A673 (cell line): ENCODE results near the gene PTPN1. TPM values are rescaled to one million over a fixed set of nuclear protein-coding genes. Genes with fewer than 3 reads are reported as not detected.

ENCODE experiments used
- BruUV-seq: library from RNA; stranded (reverse); fragments of 400-500 nt; replicated peaks from 2 replicates; lab custom pipeline; 2021; lab: Mats Ljungman, UMichigan
- CTCF ChIA-PET: fragments of 300-600 bp; sonication (Branson Sonifier 250); formaldehyde crosslinking; loops from one replicate; lab custom pipeline; 2022; ENCODE audit warnings: antibody characterized with exemption; lab: Charles Lee
- POLR2A ChIA-PET: fragments of 300-600 bp; sonication (Branson Sonifier 250); formaldehyde crosslinking; loops from one replicate; lab custom pipeline; 2022; ENCODE audit warnings: antibody characterized with exemption; ENCODE audit not compliant: low non-redundant PET; lab: Charles Lee
- DNase-seq: peaks from one replicate; pipeline ENCODE4 v3.0.0-alpha.2; 2015; ENCODE audit warnings: low spot score
- H3K27ac ChIP-seq: fragments of 200-600 bp; sonication (generic); 2 replicates; pipeline ENCODE4 v1.5.1; 2016; ENCODE audit warnings: mixed run types, low read depth, mild to moderate bottlenecking, mixed read lengths, antibody characterized with exemption, low read length; ENCODE audit not compliant: poor library complexity, severe bottlenecking
- H3K27me3 ChIP-seq: fragments of 200-600 bp; sonication (generic); replicated peaks from 2 replicates; pipeline ENCODE4 v1.6.1; 2017; ENCODE audit warnings: mixed run types, low read depth, mild to moderate bottlenecking, mixed read lengths, antibody characterized with exemption, low read length; ENCODE audit not compliant: insufficient read depth, poor library complexity
- H3K36me3 ChIP-seq: fragments of 200-600 bp; sonication (generic); 2 replicates; pipeline ENCODE4 v1.6.1; 2016; ENCODE audit warnings: mixed run types, mild to moderate bottlenecking, mixed read lengths, antibody characterized with exemption, low read length; ENCODE audit not compliant: insufficient read depth, poor library complexity, severe bottlenecking
- H3K4me1 ChIP-seq: fragments of 200-600 bp; sonication (generic); 2 replicates; pipeline ENCODE4 v1.6.1; 2017; ENCODE audit warnings: mixed run types, mild to moderate bottlenecking, mixed read lengths, antibody characterized with exemption, low read length; ENCODE audit not compliant: insufficient read depth, poor library complexity, severe bottlenecking
- H3K4me3 ChIP-seq: fragments of 200-600 bp; sonication (generic); 2 replicates; pipeline ENCODE4 v1.5.1; 2016; ENCODE audit warnings: low read depth, mixed run types, mild to moderate bottlenecking, mixed read lengths, low read length; ENCODE audit not compliant: poor library complexity, severe bottlenecking
- H3K9me3 ChIP-seq: fragments of 200-600 bp; sonication (generic); 2 replicates; pipeline ENCODE4 v1.6.1; 2016; ENCODE audit warnings: mixed run types, low read depth, mild to moderate bottlenecking, mixed read lengths, antibody characterized with exemption, low read length; ENCODE audit not compliant: poor library complexity, severe bottlenecking
- CTCF ChIP-seq: fragments of 300-800, 200-600 bp; sonication (generic); conservative IDR thresholded peaks from 2 replicates; pipeline ENCODE4 v1.5.1; 2017; ENCODE audit warnings: low read depth, mild to moderate bottlenecking, antibody characterized with exemption, low read length, moderate library complexity, mixed read lengths
- EZH2 ChIP-seq: fragments of 200-600 bp; sonication (generic); IDR thresholded peaks from 2 replicates; pipeline ENCODE4 v1.6.1; 2017; ENCODE audit warnings: borderline replicate concordance, low read depth, mild to moderate bottlenecking, mixed read lengths, antibody characterized with exemption, low read length; ENCODE audit not compliant: poor library complexity, severe bottlenecking
- intact Hi-C: fragments of 100-400 bp; cut with micrococcal nuclease; formaldehyde crosslinking; loops from one replicate; pipeline ENCODE4 v1.10.0; 2022; ENCODE audit not compliant: unreplicated experiment
- total RNA-seq: library from RNA; stranded (reverse); gene quantifications from 2 replicates; pipeline ENCODE4 v1.2.3, GENCODE V29; 2021

Gene PTPN1
- total RNA-seq, 1 experiment from 2014 or later = 47.4 TPM

- H3K4me3 ChIP-seq = no peak overlapping the region
- H3K27me3 ChIP-seq = no peaks in the 10 kb centered on the region
- CTCF ChIA-PET = no interaction called here
- no peak for TF ChIP-seq EZH2
- TF ChIP-seq CTCF = no peak
- DNase-seq = no peak
- BruUV-seq = no TSS peak
- H3K27ac ChIP-seq = no peak overlapping the region
- H3K4me1 ChIP-seq = no peaks in the 10 kb centered on the region
- H3K9me3 ChIP-seq = peaks cover 3% of the 10 kb centered on the region
- intact Hi-C loops = no loop called here
- no peaks in the 10 kb centered on the region for H3K36me3 ChIP-seq
- POLR2A ChIA-PET = no interaction called here
Measured at GRCh38 chr20:50551288-50551687, 41.1 kb downstream of the PTPN1 start.

- no peak overlapping the region for H3K4me3 ChIP-seq
- no peak for DNase-seq
- intact Hi-C loops = no loop called here
- H3K36me3 ChIP-seq = no peaks in the 10 kb centered on the region
- TF ChIP-seq EZH2 (no peak), CTCF (no peak)
- no TSS peak for BruUV-seq
- H3K9me3 ChIP-seq = peaks cover 3% of the 10 kb centered on the region
- H3K27ac ChIP-seq = no peak overlapping the region
- H3K4me1 ChIP-seq = no peaks in the 10 kb centered on the region
- H3K27me3 ChIP-seq = no peaks in the 10 kb centered on the region
- CTCF ChIA-PET = no interaction called here
- POLR2A ChIA-PET = no interaction called here
Measured at GRCh38 chr20:50552979-50553378, 42.8 kb downstream of the PTPN1 start.

DNA sequence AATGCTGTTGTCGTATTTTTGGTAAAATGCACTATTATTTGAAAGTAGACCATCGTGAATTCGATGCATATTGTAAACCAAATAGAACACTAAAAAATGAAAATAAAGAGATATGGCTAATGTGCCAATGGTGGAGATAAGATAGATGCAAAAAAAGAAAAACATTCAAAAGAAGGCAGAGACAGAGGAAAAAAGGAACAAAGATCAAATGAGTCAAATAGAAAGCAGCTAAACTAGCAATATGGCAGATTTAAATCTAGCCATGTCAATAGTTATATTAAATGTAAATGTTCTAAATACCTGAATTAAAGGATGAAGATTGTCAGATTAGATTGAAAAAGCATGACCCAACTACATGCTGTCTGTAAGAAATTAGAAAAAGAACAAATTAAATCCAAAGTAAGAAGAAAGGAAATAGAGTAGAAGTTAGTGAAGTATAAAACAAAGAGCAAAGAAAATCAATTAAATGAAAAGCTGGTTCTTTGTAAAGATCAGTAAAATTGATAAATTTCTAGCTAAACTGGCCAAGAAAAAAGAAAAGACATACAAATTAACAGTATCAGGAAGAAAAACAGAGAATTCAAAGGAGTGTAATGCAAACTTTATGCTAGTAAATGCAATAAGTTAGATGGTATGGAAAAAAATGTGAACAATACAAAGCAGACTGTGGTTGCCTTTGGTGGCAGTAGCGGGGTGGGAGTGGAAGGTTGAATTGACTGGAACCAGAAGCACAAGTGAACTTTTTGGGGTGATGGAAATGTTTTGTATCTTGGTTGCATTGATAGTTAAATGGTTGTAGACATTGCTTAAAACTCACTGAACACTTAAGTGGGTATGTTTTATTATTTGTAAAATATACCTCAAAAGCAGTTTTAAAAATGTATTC lies 44.8 kb downstream of the PTPN1 start:
- no peaks in the 10 kb centered on the region for H3K36me3 ChIP-seq
- no peaks in the 10 kb centered on the region for H3K27me3 ChIP-seq
- intact Hi-C loops = no loop called here
- no peak for TF ChIP-seq CTCF
- no peak for TF ChIP-seq EZH2
- DNase-seq = no peak
- no TSS peak for BruUV-seq
- ChIA-PET CTCF (interaction anchor here (0.6 kb wide), 1 partner anchor 368 kb away, joined by 5 read pairs; no protein-coding TSS in a partner anchor), POLR2A (no interaction called here)
- no peak overlapping the region for H3K4me3 ChIP-seq
- no peak overlapping the region for H3K27ac ChIP-seq
- H3K9me3 ChIP-seq = peaks cover 3% of the 10 kb centered on the region
- H3K4me1 ChIP-seq = peaks cover 3% of the 10 kb centered on the region
